ENCODE measurements around the gene DGCR8.

GRCh38 chr22:20099099-20099711, 19.2 kb downstream of the DGCR8 start:
- TF ChIP-seq CSRNP3 (CRISPR knock-in tag; IDR thresholded peaks at IDR 0.05), result no peak
- no peak for TF ChIP-seq BACH2 (CRISPR knock-in tag; IDR thresholded peaks at IDR 0.05; ENCODE audit: borderline replicate concordance)
- no peak for TF ChIP-seq ARNTL (CRISPR knock-in tag; IDR thresholded peaks at IDR 0.05; ENCODE audit: borderline replicate concordance, low read depth)
- TF ChIP-seq ZNF8 (CRISPR knock-in tag; IDR thresholded peaks at IDR 0.05), result no peak
- TF ChIP-seq ZFP3 (CRISPR knock-in tag; IDR thresholded peaks at IDR 0.05), result no peak
- TF ChIP-seq TCF4 (CRISPR knock-in tag; IDR thresholded peaks at IDR 0.05; ENCODE audit: borderline replicate concordance), result no peak
- TF ChIP-seq RARB (CRISPR knock-in tag; IDR thresholded peaks at IDR 0.05), result no peak
- no peak for TF ChIP-seq GLIS3 (CRISPR knock-in tag; IDR thresholded peaks at IDR 0.05)
- no peak for TF ChIP-seq ZNF70 (CRISPR knock-in tag; IDR thresholded peaks at IDR 0.05)
- no peak for TF ChIP-seq CSDC2 (CRISPR knock-in tag; IDR thresholded peaks at IDR 0.05)

Data from SK-N-SH treated with all-trans-retinoic acid at 6 μM for 48 hours (cell line).